Measurements from ENCODE around the gene LRTM2. TPM values are rescaled to one million over a fixed set of nuclear protein-coding genes. Genes with fewer than 3 reads are reported as not detected.

The LRTM2 gene
- polyA plus RNA-seq, 1 donor (not counting 4 experiments of a cell fraction or from before 2014, with no cell fraction given), result not detected

DNA sequence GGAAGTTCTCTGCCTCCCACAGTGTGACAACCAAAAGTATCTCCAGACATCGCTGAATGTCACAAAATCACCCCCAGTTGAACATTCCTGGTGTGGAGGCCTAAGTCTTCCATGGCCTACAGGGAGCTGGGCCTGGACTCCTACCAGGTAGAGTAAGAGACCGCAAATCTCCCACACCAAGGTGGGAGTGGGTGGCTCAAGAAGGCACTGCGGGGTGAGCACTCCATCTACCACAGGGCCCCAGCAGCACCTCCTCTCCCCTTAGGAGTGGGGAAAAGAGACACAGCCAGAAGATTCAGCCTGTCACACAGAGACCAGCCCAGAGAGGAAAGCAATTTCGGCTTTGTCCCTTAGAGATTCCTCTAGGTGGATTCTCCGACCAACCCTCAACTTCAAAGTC, 25.5 kb downstream of the LRTM2 start:
- DNase-seq (ENCODE audit: low read depth, low spot score) (no peak), FAIRE-seq (no peak)

DNA sequence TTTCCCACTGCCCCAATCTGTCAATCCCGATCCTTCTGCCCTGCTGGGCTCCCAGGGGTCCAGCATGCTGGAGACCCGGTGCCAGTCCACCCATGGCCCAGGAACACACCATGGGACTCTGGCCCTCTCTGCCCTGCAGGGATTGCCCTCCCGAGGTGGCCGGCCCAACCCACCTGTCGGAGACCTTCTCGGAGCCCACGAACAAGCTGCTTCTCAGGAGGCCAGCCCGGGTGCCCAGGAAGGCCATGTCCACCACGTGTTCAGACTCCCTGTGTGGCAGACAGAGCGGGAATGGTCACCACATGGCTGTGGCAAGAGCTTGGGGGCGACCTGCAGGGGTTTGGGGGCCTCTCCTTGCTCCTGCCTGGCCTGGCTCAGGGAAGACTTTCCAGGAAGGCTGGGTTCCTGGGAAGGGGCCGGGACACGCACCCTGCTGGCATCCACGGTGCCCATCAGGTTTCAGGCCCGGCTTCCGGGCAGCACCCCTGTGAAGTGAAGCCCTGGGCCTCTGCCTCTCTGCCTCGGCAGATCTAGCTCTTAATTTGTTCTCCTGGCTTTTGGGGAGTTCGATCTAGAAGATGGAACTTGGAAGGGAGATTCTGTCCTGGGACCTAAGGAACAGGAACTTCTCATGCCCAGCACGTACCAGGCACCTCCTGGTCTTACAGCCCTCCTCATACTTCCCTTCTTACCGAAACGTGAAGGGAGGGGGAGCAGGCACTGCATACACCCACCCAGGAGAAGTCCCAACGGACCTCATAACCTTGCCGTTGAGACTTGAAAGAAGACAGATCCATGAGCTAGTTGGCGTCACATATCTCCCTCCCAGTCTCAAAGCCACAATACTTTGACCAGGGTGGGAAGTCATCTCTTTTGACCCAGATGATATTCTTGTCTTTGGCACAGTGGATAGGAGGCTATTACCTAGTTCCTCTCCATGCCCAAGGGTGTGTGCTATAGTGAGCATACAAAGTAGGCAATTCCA, 26.3 kb downstream of the LRTM2 start:
- FAIRE-seq, result no peak
- Histone ChIP-seq H2AFZ (ENCODE audit: control insufficient read depth, low read length) (no peak overlapping the region), H3K9me1 (ENCODE audit: control insufficient read depth, extremely low read depth, insufficient read depth, low read length) (no peaks in the 10 kb centered on the region), H3K9me3 (ENCODE audit: control insufficient read depth, low read depth, low read length) (no peaks in the 10 kb centered on the region), H3K9ac (ENCODE audit: control insufficient read depth, extremely low read depth, insufficient read depth, low read length) (no peak overlapping the region), H3K27ac (ENCODE audit: control insufficient read depth, insufficient read depth, low read length) (no peak overlapping the region), H3K4me3 (ENCODE audit: control insufficient read depth in 2 of 3, extremely low read depth in 1 of 3, insufficient read depth in 2 of 3, low read depth in 1 of 3, low read length in 3 of 3) (no peak overlapping the region), H3K36me3 (ENCODE audit: control insufficient read depth in 2 of 2, extremely low read depth in 1 of 2, insufficient read depth in 2 of 2, low read length in 2 of 2) (no peaks in the 10 kb centered on the region), H3K4me2 (ENCODE audit: control insufficient read depth, extremely low read depth, insufficient read depth, low read depth, low read length) (no peak overlapping the region), H3K79me2 (ENCODE audit: control insufficient read depth, insufficient read depth, low read length) (no peaks in the 10 kb centered on the region), H3K4me1 (ENCODE audit: control insufficient read depth, extremely low read depth, insufficient read depth, low read length) (no peaks in the 10 kb centered on the region), H4K20me1 (ENCODE audit: control insufficient read depth, extremely low read depth, insufficient read depth, low read length) (no peaks in the 10 kb centered on the region), H3K27me3 (ENCODE audit: control insufficient read depth, extremely low read depth, insufficient read depth, low read length) (peaks cover 35% of the 10 kb centered on the region)
- dilution Hi-C loops (cut with MboI; ENCODE audit: extremely low pct_ligation_motif_present, low sequenced_read_pairs), result no loop called here
- no peak for DNase-seq (ENCODE audit: low read depth, low spot score)
- TF ChIP-seq EZH2 (IDR thresholded peaks at IDR 0.05; ENCODE audit: low read length), result no peak
- TF ChIP-seq, protein P1, sequence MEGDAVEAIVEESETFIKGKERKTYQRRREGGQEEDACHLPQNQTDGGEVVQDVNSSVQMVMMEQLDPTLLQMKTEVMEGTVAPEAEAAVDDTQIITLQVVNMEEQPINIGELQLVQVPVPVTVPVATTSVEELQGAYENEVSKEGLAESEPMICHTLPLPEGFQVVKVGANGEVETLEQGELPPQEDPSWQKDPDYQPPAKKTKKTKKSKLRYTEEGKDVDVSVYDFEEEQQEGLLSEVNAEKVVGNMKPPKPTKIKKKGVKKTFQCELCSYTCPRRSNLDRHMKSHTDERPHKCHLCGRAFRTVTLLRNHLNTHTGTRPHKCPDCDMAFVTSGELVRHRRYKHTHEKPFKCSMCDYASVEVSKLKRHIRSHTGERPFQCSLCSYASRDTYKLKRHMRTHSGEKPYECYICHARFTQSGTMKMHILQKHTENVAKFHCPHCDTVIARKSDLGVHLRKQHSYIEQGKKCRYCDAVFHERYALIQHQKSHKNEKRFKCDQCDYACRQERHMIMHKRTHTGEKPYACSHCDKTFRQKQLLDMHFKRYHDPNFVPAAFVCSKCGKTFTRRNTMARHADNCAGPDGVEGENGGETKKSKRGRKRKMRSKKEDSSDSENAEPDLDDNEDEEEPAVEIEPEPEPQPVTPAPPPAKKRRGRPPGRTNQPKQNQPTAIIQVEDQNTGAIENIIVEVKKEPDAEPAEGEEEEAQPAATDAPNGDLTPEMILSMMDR (optimal IDR thresholded peaks at IDR 0.05 in 1 of 3, IDR thresholded peaks at IDR 0.05 in 1 of 3, conservative IDR thresholded peaks at IDR 0.05 in 1 of 3; ENCODE audit: extremely low read depth in 1 of 3, insufficient read depth in 2 of 3, low read length in 3 of 3), result no peak

More for the DNA sequence above, 25.5 kb downstream of the LRTM2 start:
- H4K20me1 ChIP-seq (ENCODE audit: control insufficient read depth, extremely low read depth, insufficient read depth, low read length), result no peaks in the 10 kb centered on the region
- dilution Hi-C loops (cut with MboI; ENCODE audit: extremely low pct_ligation_motif_present, low sequenced_read_pairs), result no loop called here
- H3K9ac ChIP-seq (ENCODE audit: control insufficient read depth, extremely low read depth, insufficient read depth, low read length), result no peak overlapping the region
- H3K9me3 ChIP-seq (ENCODE audit: control insufficient read depth, low read depth, low read length), result no peaks in the 10 kb centered on the region
- H3K4me1 ChIP-seq (ENCODE audit: control insufficient read depth, extremely low read depth, insufficient read depth, low read length), result no peaks in the 10 kb centered on the region
- no peak overlapping the region for H3K27ac ChIP-seq (ENCODE audit: control insufficient read depth, insufficient read depth, low read length)
- H3K36me3 ChIP-seq (ENCODE audit: control insufficient read depth in 2 of 2, extremely low read depth in 1 of 2, insufficient read depth in 2 of 2, low read length in 2 of 2), result no peaks in the 10 kb centered on the region
- H3K79me2 ChIP-seq (ENCODE audit: control insufficient read depth, insufficient read depth, low read length), result no peaks in the 10 kb centered on the region
- H3K9me1 ChIP-seq (ENCODE audit: control insufficient read depth, extremely low read depth, insufficient read depth, low read length), result no peaks in the 10 kb centered on the region
- peaks cover 37% of the 10 kb centered on the region for H3K27me3 ChIP-seq (ENCODE audit: control insufficient read depth, extremely low read depth, insufficient read depth, low read length)
- H3K4me3 ChIP-seq (ENCODE audit: control insufficient read depth in 2 of 3, extremely low read depth in 1 of 3, insufficient read depth in 2 of 3, low read depth in 1 of 3, low read length in 3 of 3), result no peak overlapping the region
- no peak overlapping the region for H3K4me2 ChIP-seq (ENCODE audit: control insufficient read depth, extremely low read depth, insufficient read depth, low read depth, low read length)
- no peak overlapping the region for H2AFZ ChIP-seq (ENCODE audit: control insufficient read depth, low read length)
- no peak for TF ChIP-seq EZH2 (IDR thresholded peaks at IDR 0.05; ENCODE audit: low read length)
- TF ChIP-seq, protein P1 (optimal IDR thresholded peaks at IDR 0.05 in 1 of 3, IDR thresholded peaks at IDR 0.05 in 1 of 3, conservative IDR thresholded peaks at IDR 0.05 in 1 of 3; ENCODE audit: extremely low read depth in 1 of 3, insufficient read depth in 2 of 3, low read length in 3 of 3), result no peak
